C4-2B (cell line): ENCODE measurements around the gene DNAH6.

Experiments
- H3K27ac ChIP-seq: fragments of 450-650 bp; 2 replicates; pipeline ENCODE4 v1.5.1; 2017
- ZFX ChIP-seq: fragments of 450-650 bp; IDR thresholded peaks from 2 replicates; pipeline ENCODE4 v1.6.1; 2017
- TF ChIP-seq, protein P1 (sequence below): fragments of 450-650 bp; conservative IDR thresholded peaks from 2 replicates; pipeline ENCODE4 v1.5.1; 2017; ENCODE audit warnings: mild to moderate bottlenecking

DNAH6 gene

DNA sequence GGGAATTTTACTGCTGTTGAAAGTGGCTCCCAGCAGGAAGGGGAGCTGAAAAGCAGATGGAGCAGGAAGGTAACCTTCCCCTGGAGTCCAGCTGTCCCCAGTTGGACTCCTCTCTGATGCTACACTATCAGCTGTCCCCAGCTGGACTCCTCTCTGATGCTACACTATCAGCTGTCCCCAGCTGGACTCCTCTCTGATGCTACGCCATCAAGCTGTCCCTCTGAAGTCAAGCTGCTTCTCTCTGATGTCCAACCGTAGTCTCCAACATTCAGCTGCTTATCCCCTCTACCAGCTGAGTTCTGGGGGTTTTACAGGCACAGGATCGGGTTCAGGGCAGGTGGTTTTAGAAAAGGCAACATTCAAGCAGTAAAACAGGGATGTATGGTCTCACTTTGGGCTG, 37.4 kb upstream of the DNAH6 start:
- H3K27ac ChIP-seq, result no peak overlapping the region
- TF ChIP-seq, protein P1, sequence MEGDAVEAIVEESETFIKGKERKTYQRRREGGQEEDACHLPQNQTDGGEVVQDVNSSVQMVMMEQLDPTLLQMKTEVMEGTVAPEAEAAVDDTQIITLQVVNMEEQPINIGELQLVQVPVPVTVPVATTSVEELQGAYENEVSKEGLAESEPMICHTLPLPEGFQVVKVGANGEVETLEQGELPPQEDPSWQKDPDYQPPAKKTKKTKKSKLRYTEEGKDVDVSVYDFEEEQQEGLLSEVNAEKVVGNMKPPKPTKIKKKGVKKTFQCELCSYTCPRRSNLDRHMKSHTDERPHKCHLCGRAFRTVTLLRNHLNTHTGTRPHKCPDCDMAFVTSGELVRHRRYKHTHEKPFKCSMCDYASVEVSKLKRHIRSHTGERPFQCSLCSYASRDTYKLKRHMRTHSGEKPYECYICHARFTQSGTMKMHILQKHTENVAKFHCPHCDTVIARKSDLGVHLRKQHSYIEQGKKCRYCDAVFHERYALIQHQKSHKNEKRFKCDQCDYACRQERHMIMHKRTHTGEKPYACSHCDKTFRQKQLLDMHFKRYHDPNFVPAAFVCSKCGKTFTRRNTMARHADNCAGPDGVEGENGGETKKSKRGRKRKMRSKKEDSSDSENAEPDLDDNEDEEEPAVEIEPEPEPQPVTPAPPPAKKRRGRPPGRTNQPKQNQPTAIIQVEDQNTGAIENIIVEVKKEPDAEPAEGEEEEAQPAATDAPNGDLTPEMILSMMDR, result no peak
- no peak for TF ChIP-seq ZFX

GRCh38 chr2:84481702-84482101, 34.6 kb upstream of the DNAH6 start:
- H3K27ac ChIP-seq, result no peak overlapping the region

GRCh38 chr2:84482603-84483002, 33.7 kb upstream of the DNAH6 start:
- H3K27ac ChIP-seq, result no peak overlapping the region
- no peak for TF ChIP-seq ZFX
- TF ChIP-seq, protein P1, result no peak

More at GRCh38 chr2:84481702-84482101, 34.6 kb upstream of the DNAH6 start:
- TF ChIP-seq ZFX, result no peak
- TF ChIP-seq, protein P1, result no peak

GRCh38 chr2:84483320-84483719, 33.0 kb upstream of the DNAH6 start:
- TF ChIP-seq ZFX, result no peak
- TF ChIP-seq, protein P1, result no peak
- H3K27ac ChIP-seq, result no peak overlapping the region

DNA sequence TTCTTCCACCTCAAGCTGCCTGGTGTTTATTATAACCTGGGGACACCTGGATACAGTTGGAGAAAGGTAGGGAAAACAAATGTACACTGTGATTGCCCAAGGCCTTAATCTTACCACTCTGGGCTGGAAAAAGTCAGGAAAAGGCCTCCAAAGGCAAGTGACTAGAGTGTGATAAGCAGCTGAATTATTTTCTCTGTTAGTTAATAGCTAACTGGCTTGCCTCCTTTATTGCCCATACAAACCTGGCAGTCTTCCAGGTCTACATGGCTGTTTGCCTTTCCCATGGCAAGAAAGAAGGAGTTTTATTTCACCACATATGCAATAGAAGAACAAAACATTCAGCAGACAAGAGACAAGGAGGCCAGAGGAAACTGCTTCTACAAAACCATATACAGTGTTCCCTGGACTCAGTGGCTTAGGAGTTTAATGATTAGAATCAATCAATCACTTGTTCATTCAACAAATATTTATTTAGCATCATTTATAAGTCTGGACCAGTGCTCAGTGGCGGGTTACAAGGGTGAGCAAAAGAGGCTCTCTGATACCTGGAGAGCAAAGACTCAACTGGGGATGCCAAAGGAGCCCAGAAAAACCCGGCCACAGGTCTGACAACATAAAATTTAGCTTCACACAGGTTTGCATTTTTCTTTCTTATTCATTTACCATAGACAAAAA, 29.7 kb upstream of the DNAH6 start:
- TF ChIP-seq, protein P1, result no peak
- no peak for TF ChIP-seq ZFX
- no peak overlapping the region for H3K27ac ChIP-seq

DNA sequence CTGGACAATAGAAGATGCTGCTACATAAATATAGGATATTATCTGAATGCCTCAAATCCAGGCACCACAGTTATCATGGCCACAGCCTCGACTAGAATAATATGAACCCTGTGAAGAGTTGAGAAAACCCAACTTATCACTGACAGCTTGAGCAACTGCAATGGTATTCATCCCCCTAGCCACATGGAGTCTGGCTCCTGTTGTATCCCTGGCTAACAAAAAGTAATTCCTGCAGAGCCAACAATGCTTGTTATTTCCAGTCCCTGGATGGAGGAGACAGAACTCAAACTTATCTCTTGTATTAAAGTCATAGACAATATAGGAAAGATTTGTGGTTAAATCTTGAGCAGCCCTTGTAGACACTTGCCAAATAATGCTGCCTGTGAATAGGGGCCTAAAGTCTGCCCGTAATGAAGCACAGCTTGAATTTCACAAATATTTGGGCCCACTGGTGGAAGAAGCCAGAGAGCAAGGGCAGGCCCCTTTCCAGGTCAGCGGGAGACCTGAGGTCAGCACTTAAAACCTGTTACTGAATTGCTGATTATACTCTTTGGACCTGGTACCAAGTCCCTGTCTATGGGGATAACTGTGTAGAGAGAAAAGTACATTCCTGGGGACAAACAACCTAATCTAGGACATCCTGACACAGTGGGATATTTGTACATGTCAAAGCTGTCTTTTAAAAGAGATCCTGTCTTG, 28.9 kb upstream of the DNAH6 start:
- no peak for TF ChIP-seq ZFX
- TF ChIP-seq, protein P1, result no peak
- H3K27ac ChIP-seq, result no peak overlapping the region

- TF ChIP-seq, protein P1, result no peak
- no peak for TF ChIP-seq ZFX
- H3K27ac ChIP-seq, result no peak overlapping the region
These were observed 25.0 kb upstream of the DNAH6 start for GRCh38 chr2:84491256-84491655.
